Neural crest cell (in vitro differentiated cells): ENCODE data around the gene RPS6KA5. TPM values are rescaled to one million over a fixed set of nuclear protein-coding genes. Genes with fewer than 3 reads are reported as not detected.
"Not testable (repeated sequence)": the region's sequence is repeated elsewhere in the genome, so short reads cannot be mapped to it uniquely, and the experiment has no call there.

ENCODE experiments used
- DNase-seq: peaks from one replicate; pipeline ENCODE4 v3.0.0; 2021; ENCODE audit warnings: low read depth, mixed read lengths, low spot score
- H3K27ac Mint-ChIP-seq: one replicate; pipeline ENCODE4 v1.8.0; 2021; ENCODE audit warnings: mild to moderate bottlenecking, mixed read lengths; ENCODE audit not compliant: unreplicated experiment
- H3K27me3 Mint-ChIP-seq: 2 replicates; pipeline ENCODE4 v1.8.0; 2021; ENCODE audit warnings: low read depth, mild to moderate bottlenecking, mixed read lengths
- H3K36me3 Mint-ChIP-seq: 2 replicates; pipeline ENCODE4 v1.8.0; 2021; ENCODE audit warnings: low read depth, mild to moderate bottlenecking, mixed read lengths
- H3K4me1 Mint-ChIP-seq: 2 replicates; pipeline ENCODE4 v1.8.0; 2021; ENCODE audit warnings: mixed read lengths
- H3K4me3 Mint-ChIP-seq: one replicate; pipeline ENCODE4 v1.8.0; 2021; ENCODE audit warnings: mild to moderate bottlenecking, mixed read lengths
- H3K9me3 Mint-ChIP-seq: 2 replicates; pipeline ENCODE4 v1.8.0; 2021; ENCODE audit warnings: mixed read lengths
- total RNA-seq: library from RNA; stranded (reverse); gene quantifications from 2 replicates; pipeline ENCODE4 v1.2.1, GENCODE V29; 2021
- TF ChIP-seq, protein P1 (sequence below): fragments of 200-600 bp; sonication (generic); conservative IDR thresholded peaks from 2 replicates; pipeline ENCODE4 v1.5.0; 2021; ENCODE audit warnings: antibody characterized with exemption, mild to moderate bottlenecking

The RPS6KA5 gene
- total RNA-seq, 1 donor from 2014 or later: 2.2 TPM

DNA sequence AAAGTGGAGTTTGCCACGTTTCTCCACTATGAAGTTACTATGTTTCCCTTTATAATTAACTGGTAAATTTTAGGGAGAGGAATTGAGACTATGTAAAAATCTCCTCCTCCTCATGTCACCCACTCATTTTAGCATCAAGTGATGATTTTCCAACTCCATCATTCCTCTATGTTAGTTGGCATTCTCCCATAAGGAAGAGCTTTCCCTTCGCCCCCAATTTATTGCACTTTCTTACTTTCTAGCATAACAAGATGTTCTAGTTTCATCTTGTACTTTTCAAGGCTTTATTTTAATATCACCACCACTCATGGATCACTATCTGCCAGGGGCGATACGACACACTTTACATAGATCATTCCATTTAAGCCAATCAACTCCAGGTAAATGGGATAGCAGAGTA lies 97.1 kb downstream of the RPS6KA5 start:
- Mint-ChIP-seq H3K36me3 (no peaks in the 10 kb centered on the region), H3K4me3 (no peak overlapping the region), H3K27me3 (no peaks in the 10 kb centered on the region), H3K27ac (no peak overlapping the region), H3K4me1 (no peaks in the 10 kb centered on the region), H3K9me3 (no peaks in the 10 kb centered on the region)
- no peak for DNase-seq
- TF ChIP-seq, protein P1, sequence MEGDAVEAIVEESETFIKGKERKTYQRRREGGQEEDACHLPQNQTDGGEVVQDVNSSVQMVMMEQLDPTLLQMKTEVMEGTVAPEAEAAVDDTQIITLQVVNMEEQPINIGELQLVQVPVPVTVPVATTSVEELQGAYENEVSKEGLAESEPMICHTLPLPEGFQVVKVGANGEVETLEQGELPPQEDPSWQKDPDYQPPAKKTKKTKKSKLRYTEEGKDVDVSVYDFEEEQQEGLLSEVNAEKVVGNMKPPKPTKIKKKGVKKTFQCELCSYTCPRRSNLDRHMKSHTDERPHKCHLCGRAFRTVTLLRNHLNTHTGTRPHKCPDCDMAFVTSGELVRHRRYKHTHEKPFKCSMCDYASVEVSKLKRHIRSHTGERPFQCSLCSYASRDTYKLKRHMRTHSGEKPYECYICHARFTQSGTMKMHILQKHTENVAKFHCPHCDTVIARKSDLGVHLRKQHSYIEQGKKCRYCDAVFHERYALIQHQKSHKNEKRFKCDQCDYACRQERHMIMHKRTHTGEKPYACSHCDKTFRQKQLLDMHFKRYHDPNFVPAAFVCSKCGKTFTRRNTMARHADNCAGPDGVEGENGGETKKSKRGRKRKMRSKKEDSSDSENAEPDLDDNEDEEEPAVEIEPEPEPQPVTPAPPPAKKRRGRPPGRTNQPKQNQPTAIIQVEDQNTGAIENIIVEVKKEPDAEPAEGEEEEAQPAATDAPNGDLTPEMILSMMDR: no peak

DNA sequence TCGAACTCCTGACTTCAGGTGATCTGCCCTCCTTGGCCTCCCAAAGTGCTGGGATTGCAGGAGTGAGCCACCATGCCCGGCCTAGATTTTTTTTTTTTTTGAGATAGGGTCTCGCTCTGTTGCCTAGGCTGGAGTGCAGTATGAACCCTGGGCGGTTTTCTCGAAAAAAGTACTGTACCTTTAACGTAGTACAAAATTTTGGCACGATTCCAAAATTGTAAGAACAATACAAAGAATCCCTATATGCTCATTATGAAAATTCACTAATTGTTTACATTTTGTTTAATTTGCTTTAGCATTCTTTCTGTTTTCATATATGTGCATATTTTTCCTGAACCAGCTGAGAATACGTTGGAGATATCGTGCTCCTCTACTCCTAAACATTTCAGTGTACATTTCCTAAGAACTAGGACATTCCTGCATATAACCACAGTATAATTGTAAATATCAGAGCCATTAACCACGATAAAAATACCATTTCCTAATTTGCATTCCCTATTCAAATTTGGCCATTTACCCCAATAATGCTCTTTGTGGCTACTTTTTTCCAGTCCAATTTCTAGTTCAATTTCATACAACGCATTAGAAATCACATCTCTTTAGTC lies 97.8 kb downstream of the RPS6KA5 start:
- no peak overlapping the region for H3K4me3 Mint-ChIP-seq
- H3K9me3 Mint-ChIP-seq: no peaks in the 10 kb centered on the region
- H3K4me1 Mint-ChIP-seq: no peaks in the 10 kb centered on the region
- H3K27me3 Mint-ChIP-seq: no peaks in the 10 kb centered on the region
- TF ChIP-seq, protein P1: no peak
- no peak for DNase-seq
- no peaks in the 10 kb centered on the region for H3K36me3 Mint-ChIP-seq
- H3K27ac Mint-ChIP-seq: no peak overlapping the region

DNA sequence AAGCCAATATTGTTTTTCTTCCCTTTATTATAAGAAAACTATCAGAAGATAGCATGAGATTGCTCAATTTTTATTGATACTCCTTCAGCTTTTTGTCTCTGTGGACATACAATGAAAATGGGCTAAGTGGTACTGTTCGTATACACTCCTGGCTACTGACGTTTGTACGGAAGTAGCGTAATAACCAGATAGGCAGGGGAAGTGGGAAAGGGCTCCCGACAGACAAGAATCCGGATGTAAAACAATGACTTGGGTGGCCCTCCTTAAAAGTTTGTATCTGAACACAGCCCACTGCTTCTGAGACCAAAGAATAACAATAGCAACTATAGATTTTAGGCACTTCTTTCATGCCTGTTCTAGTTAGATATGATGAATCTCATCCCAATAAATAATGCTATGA lies 99.6 kb downstream of the RPS6KA5 start:
- Mint-ChIP-seq H3K27me3 (no peaks in the 10 kb centered on the region), H3K27ac (no peak overlapping the region), H3K36me3 (peaks cover 5% of the 10 kb centered on the region), H3K9me3 (peaks cover under 1% of the 10 kb centered on the region), H3K4me1 (no peaks in the 10 kb centered on the region), H3K4me3 (no peak overlapping the region)
- DNase-seq: no peak
- TF ChIP-seq, protein P1: no peak

DNA sequence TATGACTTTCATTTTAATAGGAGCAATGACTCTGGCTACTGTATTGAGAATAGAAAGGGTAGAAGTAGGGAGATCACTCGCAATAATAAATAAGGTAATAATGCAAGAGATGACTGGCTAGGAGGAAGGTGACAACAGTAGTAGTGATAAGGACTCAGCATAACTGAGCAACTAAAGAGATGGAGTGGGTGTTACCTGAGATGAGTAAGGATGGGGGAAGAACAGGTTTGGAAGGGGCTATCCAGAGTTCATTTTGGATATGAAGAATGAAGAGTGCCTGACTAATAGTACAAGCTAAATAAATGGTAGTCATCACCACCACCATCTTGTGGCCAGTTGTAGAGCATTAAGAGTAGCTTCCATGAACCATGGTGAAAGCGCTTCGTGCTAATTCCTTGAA lies 101.1 kb downstream of the RPS6KA5 start:
- Mint-ChIP-seq H3K9me3 (peaks cover 9% of the 10 kb centered on the region), H3K36me3 (peaks cover 14% of the 10 kb centered on the region), H3K27ac (no peak overlapping the region), H3K27me3 (no peaks in the 10 kb centered on the region), H3K4me1 (no peaks in the 10 kb centered on the region), H3K4me3 (no peak overlapping the region)
- TF ChIP-seq, protein P1: no peak
- no peak for DNase-seq

DNA sequence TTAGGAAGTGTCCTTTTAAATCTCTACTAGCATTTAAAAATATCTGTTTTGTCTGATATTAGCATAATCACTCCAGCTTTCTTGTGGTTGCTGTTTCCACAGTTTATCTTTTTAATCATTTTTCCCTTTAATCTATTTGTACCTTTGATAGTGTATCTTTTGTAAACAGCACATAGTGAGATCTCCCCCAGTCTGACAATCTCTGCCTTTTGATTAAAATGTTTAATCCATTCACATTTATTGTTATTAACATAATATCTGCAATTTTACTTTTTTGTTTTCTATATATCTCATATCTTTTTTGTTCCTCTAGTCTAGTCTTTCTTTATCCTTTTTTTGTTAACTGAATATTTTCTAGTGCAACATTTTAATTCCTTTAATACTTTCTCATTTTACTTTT lies 104.2 kb downstream of the RPS6KA5 start:
- peaks cover 21% of the 10 kb centered on the region for H3K9me3 Mint-ChIP-seq
- H3K27ac Mint-ChIP-seq: no peak overlapping the region
- TF ChIP-seq, protein P1: no peak
- peaks cover 21% of the 10 kb centered on the region for H3K36me3 Mint-ChIP-seq
- no peak overlapping the region for H3K4me3 Mint-ChIP-seq
- no peaks in the 10 kb centered on the region for H3K27me3 Mint-ChIP-seq
- H3K4me1 Mint-ChIP-seq: no peaks in the 10 kb centered on the region
- DNase-seq: no peak

DNA sequence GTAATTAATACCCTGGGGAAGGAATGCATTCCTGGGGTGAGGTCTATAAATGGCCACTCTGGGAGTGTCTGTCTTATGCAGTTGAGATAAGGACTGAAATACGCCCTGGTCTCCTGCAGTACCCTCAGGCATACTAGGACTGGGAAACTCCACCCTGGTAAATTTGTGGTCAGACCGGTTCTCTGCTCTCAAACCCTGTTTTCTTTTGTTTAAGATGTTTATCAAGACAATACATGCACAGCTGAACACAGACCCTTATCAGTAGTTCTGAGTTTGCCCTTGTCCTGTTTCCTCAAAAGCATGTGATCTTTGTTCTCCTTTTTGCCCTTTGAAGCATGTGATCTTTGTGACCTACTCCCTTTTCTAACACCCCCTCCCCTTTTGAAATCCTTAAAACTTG lies 106.8 kb downstream of the RPS6KA5 start:
- not testable (repeated sequence) for DNase-seq, H3K27me3 Mint-ChIP-seq, H3K4me3 Mint-ChIP-seq, H3K4me1 Mint-ChIP-seq
- Mint-ChIP-seq H3K9me3 (peaks cover 21% of the 10 kb centered on the region), H3K27ac (peak overlapping the region; percentile 35), H3K36me3 (peaks cover 21% of the 10 kb centered on the region)
